ENCODE measurements around the gene ILF2.
A peak's percentile ranks its signal among the peaks of the same experiment; 100 is the strongest.
"Not testable (repeated sequence)": the region's sequence is repeated elsewhere in the genome, so short reads cannot be mapped to it uniquely, and the experiment has no call there.

Gene ILF2

DNA sequence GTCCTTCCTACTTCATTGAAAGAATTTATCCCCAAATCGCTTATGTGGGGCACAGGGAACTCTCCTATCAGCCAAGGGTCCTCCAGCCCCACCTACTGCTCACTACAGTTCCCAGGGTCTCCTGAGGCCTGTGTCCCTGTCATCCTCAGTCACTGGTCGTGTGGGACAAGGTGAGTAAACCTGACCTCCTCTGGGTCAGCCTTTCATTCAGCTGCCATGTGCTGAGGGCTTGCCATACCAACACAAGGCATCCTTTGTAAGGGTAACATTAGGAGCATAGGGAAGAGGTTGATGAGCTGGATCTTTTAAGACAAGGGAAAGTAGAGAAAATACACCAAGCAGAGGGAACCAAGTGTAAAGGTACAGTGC lies 23.5 kb downstream of the ILF2 start:
- DNase-seq: no peak

DNA sequence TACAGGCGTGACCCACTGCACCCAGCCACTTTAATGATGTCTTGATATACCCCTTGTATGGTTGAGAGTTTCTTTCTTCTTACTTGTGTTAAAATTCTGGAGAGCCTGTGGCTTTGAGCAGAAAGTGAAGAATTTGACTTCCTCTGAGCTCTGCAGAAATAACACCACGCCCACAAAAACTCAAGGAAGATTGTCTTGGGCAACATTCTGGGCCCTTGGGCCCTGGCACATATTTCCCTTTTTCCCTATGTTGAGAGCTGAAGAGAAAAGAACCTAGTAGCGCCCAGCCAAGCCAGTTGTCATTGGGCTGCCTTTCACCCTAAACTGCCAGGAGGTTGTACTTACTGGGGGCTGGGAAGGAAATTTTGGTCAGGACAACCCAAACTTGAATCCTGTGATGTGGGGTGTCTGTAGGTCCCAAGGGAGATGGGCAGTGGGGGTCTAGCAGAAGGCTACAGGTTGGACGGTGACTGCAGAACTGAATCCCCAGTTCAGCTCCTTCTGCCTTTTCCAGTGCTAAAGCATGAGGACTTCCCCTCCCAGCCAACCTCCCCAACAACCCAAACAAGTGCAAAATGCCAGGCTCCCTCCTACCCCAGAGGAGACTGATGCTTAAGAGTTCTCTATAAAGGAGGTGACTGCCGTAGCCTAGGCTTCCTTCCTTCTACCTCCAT lies 24.0 kb downstream of the ILF2 start:
- peak; percentile 81 for DNase-seq

DNA sequence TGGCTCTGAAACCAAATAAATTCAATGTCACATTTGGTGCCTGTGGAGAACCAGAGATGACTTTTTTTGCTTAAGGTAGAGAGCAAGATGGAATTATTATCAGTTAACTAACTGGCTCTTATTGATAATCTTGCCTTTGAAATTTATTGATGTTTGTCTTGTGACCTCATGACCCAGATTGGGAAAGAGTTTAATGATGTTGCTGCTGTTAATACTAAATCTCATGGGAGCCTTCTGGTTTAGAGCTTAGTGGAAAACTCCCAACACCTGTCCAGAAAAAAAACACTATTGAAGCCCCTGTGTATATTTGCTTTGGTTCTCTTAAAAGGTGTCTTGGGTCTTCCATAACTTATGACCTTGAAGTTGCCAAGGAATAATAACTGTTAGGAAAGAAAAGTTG lies 27.0 kb downstream of the ILF2 start:
- DNase-seq: no peak

DNA sequence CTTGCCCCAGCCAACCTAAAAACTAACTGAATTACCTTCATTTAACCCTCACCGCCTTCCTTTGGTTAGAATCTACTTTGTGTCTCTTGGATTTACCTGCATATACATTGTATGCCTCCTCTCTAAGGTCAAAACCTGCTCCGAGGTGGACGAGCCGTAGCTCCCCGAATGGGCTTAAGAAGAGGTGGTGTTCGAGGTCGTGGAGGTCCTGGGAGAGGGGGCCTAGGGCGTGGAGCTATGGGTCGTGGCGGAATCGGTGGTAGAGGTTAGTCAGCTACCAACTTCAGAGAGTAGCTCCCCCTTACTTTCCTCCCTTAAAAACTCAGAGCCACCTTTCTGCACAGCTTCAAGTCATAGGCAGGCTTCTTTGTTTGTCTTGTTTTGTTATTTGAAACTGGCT lies 27.7 kb downstream of the ILF2 start:
- DNase-seq: no peak

DNA sequence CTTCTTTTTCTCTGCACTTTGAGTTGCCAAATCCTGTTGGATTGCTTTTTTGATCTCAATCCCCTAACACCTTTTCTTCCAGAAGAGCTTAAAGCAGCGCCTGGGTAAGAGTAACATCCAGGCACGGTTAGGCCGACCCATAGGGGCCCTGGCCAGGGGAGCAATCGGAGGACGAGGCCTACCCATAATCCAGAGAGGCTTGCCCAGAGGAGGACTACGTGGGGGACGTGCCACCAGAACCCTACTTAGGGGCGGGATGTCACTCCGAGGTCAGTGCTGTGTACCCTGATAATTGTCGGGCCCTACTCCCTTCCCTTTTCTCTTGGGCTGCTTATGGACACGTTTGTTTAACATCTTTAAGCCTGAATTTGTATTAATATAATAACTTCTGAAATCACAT lies 28.6 kb downstream of the ILF2 start:
- DNase-seq: no peak

DNA sequence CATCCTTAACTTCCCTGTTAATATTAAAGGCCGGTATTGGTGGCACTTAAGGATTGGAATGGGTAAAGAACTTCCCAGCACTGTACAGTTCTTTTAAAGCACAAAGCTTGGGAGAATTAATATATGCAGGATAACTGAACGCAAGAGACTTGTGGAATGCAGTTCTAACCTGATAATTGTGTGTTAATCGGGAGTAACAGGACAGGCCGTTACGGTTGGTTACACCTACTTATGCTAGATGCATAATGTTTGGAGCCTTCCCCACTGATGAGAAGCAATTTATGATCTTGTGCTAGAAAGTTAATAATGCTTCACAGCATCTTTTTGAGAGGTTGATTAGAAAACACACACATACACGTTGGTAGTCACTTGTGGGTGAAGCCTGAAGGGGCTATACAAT lies 29.9 kb downstream of the ILF2 start:
- no peak for DNase-seq

DNA sequence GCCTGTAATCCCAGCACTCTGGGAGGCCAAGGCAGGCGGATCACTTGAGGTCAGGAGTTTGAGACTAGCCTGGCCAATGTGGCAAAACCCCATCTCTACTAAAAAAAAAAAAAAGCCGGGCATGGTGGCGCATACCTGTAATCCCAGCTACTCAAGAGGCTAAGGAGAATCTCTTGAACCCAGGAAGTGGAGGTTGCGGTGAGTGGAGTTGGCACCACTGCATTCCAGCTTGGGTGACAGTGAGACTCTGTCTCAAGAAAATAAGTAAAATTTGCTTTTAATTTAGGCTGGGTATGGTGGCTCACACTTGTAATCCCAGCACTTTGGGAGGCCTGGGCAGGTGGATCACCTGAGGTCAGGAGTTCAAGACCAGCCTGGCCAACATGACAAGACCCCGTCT lies 30.6 kb downstream of the ILF2 start:
- DNase-seq: not testable (repeated sequence)

DNA sequence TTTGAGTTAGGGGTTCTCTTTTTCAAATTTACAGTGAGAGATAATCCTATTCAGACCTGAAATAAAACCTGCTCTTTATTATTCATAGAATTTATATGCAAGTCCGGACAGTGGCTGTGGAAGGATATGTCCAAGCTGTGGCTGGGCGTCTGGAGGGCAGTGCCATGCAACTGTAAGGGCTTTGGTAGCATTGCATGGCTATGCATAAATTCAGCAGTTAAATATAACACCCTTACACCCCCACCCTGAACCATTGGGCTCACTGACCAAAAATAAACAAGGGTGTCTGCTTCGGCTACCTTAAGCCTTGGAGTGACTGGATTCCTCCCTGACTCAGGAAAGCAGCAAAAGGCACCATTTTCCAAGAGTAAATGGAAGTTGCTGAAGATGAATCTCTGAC lies 31.5 kb downstream of the ILF2 start:
- DNase-seq: no peak

DNA sequence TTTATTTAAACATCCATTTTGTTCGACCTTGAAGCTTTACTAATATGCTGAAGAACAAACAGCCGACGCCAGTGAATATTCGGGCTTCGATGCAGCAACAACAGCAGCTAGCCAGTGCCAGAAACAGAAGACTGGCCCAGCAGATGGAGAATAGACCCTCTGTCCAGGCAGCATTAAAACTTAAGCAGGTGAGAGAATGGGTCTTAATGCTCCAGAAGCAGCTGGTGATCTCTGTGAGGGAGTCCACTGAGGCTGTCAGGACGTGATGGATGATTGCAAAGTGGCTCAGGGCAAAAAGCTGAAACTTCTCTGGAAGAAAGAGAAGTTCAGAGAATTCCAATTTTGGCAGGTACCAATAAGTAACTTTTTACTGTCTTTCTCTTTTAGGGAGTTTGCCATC lies 32.5 kb downstream of the ILF2 start:
- DNase-seq: no peak

DNA sequence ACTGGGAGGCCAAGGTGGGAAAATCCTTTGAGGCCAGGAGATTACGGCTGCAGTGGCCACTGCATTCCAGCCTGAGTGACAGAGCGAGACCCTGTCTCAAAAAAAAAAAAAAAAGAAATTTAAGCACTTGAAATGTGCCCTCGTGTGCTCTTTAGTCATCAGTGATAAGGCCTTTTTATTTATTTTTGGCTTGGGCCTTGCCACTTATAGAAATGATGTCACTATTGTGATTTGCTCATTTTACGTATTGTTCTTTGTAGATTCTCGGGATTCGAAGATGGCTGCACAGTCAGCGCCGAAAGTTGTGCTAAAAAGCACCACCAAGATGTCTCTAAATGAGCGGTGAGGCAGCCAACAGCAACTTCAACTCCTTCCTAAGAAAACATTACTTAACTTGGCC lies 34.5 kb downstream of the ILF2 start:
- no peak for DNase-seq

DNA sequence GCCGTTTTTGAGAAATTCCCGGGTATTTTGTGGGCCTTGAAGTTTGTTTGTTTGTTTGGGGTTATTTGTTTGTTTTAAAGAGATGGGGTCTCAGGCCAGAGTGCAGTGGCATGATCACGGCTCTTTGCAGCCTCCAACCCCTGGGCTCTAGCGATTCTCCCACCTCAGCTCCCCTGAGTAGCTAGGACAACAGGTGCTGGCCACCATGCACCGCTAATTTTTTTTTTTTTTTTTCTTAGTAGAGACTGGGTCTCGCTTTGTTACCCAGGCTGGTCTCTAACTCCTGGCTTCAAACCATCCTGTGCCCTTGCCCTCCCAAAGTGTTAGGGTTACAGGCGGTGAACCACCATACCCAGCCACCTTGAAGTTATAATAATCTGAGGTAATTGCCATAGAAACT lies 34.9 kb downstream of the ILF2 start:
- DNase-seq: no peak

DNA sequence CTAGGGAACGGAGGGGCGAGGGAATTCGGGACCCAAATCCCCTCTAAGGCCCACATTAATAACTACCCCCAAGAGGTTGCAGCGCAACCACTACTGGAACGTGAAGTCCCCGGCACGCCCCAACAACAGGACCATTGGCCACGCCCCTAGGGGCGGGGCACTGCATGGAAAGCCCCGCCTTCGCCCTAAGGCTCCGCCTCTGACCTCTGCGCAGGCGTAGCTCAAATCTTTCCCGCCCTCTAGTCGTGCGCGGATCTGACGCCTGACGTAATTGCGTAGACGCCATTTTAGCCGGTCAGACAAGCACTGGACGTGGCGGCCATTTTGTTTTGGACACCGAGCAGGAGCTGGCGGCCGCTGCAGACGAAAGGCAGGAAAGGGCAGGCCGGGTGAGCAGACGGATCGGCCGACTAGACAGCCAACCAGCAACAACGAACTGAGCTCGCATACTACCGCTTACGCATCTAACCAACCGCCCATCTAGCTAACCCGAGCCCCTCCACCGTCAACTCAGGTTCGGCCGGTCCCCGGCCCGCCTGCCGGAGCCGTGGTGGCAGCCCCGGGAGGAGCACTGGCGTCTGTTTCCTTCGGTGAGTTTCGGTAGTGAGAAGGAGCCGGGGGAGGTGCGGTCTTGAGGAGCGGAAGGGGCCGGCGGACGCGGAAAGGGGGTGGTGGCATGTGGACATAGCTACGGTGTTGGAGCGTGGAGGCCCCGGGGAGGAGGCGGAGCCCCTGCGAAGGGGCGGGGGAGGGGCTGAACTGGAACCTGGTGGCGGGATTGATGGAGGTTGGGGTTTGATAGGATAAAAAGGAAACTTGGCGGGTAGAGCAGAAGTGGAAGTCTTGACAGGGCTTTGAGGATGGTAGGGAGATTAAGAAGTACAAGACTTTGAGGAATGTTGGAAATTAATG lies 36.8 kb downstream of the ILF2 start, which contains the start of gene CHTOP:
Gene CHTOP, plus strand, starts transcription at position 313 of the 912 bp plus-strand sequence. CDS start 2,523 bp downstream, outside the sequence.
- DNase-seq: peak; percentile 99

DNA sequence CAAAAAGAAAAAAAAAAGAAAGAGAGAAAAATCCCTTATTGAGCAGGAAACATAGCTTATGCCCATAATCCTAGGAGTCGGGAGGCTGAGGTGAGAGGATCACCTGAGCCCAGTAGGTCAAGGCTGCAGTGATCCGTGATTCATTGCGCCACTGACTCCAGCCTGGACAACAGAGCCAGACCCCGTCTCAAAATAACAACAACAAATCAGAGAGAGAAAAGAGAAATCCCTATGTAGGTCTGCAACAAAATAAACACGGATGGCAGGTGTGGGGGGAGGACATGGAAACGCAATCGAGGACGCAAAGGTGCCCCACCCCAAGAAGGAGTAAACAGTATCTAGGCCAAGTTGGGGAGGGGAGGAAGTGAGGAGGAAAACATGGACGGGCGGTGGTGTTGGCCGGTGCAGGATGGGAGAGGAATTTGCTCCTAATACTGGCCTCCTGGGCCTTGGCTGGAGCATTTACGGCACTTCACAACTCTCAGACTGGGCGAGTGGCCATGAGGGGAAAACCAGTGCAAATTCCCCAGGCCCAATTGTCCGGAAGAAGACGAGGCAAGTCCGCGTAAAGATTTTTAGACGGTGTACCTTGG lies 37.5 kb downstream of the ILF2 start:
- DNase-seq: no peak

DNA sequence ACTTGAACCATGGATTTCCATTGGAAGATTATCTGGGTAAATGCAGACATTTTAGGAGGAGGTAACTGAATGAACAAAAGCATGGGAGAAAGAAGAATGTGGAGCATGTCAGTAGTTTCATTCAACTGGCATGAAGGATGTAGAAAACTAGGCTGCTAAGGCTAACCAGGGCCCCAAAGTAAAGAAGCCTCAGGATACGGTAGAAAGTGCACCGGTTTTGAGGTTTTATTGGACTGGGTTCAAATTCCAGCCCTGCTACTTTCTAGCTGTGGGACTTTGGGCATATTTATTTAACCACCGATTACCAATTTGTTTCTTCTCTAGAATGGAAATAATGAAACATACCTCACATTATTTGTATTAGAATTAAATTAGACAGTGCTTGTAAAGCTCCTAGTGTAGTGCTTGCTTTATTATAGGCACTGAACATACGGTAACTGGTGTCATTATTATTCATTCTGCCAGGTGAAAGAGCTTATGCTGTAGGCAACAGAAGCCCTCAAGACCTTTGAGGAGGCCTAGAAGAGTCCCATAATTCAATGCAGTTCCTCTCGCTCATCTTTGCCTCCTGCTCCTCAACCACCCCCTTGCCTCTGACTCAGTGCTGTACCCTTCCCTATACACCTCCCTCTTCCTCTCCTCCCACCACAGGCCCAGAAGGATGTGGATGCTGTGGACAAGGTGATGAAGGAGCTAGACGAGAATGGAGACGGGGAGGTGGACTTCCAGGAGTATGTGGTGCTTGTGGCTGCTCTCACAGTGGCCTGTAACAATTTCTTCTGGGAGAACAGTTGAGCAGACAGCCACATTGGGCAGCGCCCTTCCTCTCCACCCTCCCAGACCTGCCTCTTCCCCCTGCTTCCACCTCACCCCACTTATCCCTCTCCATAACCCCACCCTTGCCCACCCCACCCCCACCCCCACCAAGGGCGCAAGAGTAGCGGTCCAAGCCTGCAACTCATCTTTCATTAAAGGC lies 39.5 kb downstream of the ILF2 start:
- no peak for DNase-seq

DNA sequence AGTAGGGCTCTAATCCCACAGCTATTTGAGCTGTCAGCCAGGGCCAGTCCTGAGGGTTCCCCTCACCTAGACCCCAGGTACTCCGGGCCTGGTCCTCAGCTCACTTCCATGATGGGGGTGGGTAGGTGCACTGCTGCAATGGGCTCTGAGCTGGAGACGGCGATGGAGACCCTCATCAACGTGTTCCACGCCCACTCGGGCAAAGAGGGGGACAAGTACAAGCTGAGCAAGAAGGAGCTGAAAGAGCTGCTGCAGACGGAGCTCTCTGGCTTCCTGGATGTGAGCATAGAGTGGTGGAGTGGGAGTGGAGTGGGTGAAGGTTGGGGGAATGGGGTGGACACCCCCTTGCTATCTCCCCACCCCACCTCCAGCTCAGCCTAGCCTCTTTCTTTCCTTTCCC lies 40.4 kb downstream of the ILF2 start:
- DNase-seq: no peak

DNA sequence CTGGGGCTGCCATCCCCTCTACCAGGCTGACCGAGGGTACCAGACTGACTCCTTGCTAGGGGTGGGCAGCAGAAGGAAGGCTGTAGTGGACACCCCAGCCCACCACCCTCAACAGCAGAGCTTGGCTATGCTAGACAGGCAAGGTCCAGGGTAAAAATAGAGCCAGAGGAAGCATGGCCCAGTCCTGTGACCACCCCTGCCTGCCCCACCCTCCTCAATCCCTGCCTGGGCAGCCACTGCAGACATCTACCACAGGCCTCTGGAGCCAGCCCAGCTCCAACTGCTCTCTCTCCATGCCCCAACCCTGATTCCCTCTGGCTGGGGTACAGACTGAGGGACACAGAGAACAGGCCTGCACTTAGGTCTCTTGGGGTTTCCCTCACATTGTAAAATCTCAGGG lies 40.8 kb downstream of the ILF2 start:
- no peak for DNase-seq

DNA sequence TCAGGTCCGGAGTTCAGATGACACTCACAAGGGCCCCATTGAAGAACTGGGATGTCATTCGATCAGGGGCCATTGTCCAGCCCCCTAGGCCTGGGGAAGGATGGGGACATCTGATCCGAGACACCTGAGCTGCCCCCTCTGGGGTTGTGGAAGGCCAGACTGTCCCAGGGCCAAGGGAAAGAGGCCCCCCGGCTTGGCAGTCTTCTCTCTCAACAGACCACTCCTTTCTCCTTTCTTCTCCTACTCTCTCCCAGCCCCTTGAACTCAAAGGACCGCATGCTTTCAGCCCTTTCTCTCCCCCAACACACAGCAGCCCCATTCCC lies 41.5 kb downstream of the ILF2 start:
- DNase-seq: no peak

DNA sequence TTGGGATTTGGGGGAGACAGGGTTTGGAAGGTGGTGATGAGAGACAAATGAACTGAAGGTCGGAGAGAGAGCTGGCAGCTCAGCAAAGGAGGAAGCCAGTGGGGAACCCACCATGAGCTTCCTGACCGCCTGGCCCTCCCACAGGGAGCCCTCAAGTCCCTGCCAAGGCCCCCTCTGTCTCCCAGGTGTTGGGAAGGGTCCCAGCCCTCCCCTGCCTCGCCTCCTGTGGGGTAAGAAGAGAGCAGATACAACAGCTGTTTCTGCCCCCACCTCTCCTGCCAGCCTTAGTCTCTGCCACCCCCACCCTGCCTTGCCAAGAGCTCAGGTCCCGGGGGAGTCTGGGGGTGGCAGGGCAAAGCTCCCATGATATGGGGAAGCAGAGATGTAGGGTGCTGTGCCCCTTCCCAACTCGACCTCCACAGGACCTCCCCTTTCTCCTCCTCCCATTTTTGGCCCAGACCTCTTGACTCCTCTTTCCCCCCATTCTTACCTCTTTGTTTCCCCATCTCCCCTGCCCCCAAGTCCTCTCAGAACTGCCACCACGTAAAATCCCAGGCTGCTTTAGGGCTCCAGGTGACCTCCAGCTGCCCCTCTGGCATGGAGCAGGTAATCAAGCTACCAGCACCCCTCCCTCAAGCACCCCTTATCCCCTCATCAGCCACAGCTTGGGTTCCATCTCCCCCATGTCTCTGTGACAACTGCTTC lies 42.0 kb downstream of the ILF2 start:
- no peak for DNase-seq

DNA sequence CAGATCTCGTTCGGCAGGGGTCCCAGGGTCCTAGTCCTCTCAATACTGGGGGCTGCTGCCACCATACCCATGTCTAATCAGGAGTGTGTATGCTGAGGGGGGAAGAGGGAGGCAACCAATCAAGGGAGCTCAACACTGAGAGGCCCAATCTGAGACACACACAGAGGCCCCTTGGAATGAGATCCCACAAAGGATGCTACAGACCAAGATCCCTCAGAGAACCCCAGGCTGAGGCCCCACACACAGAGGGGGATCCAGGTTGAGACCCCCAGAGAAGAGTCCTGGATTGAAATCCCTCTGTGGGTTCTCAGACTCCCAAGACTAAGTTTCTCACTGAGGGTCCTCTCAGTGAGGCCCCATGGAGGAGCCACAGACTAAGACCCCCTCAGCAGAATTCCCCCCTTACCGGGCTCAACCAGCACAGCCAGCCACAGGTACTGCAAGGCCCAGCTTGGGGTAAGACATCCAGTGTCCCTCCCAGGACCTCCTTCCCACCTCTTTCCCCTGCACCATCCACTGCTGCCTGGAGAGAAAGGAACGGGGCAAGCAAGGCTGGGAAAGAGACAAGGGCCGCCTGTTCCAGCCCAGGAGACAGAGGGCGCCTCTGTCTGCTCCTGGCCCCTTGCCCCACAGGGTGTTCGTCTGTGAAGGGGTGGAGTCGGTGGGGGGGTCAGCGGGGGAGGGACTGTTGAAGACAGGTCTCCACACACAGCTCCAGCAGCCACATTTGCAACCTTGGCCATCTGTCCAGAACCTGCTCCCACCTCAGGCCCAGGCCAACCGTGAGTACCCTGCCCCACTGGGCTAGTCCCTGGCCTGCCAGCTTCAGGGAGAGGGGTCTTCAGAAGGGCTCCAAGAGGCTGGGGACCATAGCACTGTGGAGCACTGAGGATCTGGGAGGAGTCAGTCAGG lies 42.8 kb downstream of the ILF2 start, which contains the start of gene S100A1:
Gene S100A1, plus strand, starts transcription at position 720 of the 912 bp plus-strand sequence. CDS start 2,088 bp downstream, outside the sequence.
- no peak for DNase-seq

DNA sequence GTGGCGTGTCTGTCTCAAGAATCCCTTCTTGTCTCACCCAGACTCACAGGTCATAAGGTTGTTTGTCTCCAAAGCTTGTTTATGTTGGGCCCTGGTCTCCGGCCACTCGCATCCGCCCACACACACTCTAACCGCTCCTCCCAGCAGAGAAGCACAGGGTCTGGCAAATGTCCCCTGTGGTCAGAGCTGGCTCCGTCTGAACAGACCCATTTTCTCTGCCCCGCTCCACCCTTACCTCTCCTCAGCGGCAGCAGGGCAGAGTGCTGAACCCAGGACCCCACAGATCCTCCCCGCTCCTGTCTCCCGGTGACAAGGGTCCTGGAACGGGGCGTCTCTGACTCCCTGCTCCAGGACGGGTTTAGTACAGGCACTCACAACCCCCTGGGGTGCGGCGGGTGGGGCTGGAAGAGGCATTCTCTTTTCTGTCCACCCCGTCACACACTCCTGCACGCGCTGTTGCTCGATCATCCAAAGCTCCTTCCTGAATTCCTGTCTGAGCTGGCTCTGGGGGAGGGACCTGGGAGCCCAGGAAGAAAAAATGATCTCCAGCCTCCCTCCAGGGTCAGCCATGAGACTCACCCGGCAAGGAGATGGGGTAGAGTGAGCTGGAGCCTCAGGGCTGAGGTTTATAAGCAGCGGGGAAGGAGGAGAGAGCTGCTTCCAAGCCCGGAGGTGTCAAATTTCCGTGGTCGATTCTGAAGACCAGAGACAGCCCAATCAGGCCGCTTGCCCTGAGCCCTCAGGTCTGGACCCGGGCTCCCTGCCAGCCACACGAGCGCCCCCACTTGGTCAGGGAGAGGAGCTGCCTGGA lies 43.7 kb downstream of the ILF2 start, which contains the start of gene S100A13:
Gene S100A13, minus strand, starts transcription at position 602 of the 811 bp plus-strand sequence. CDS start 1,033 bp downstream, outside the sequence.
- no peak for DNase-seq
